Stimulated activated CD4-positive, alpha-beta T cell treated with anti-CD3 and anti-CD28 coated beads, Interleukin-12 subunit alpha, Interleukin-12 subunit beta, amount 100 ng/mL, for 24 hours (primary cell): Measurements from ENCODE around the gene CACNG7.

Experiments used
- DNase-seq, 2 experiments: peaks; one replicate each; pipeline ENCODE4 v3.0.0-alpha.2; 2020; ENCODE audit warnings: low read depth in 2 of 2

Gene CACNG7

GRCh38 chr19:53953383-53953782, 44.3 kb downstream of the CACNG7 start:
- DNase-seq = no peak

GRCh38 chr19:53957448-53958167, 48.5 kb downstream of the CACNG7 start:
- no peak for DNase-seq

- DNase-seq = no peak
Measured at GRCh38 chr19:53958168-53958571, 49.1 kb downstream of the CACNG7 start.

- DNase-seq = no peak
Measured at GRCh38 chr19:53958823-53959757, 50.0 kb downstream of the CACNG7 start.

GRCh38 chr19:53960187-53960586, 51.1 kb downstream of the CACNG7 start:
- no peak for DNase-seq

GRCh38 chr19:53960886-53961285, 51.8 kb downstream of the CACNG7 start:
- no peak for DNase-seq

- DNase-seq = no peak
Measured at GRCh38 chr19:53961523-53962356, 52.7 kb downstream of the CACNG7 start.

GRCh38 chr19:53962887-53963431, 53.9 kb downstream of the CACNG7 start, which contains the start of gene CACNG8:
CACNG8 (plus strand) TSS chr19:53962937.
- no peak for DNase-seq

GRCh38 chr19:53965091-53965490, 56.0 kb downstream of the CACNG7 start:
- no peak for DNase-seq

GRCh38 chr19:53966931-53967330, 57.9 kb downstream of the CACNG7 start:
- no peak for DNase-seq

- no peak for DNase-seq
Measured at GRCh38 chr19:53969366-53969765, 60.3 kb downstream of the CACNG7 start.

GRCh38 chr19:53971673-53972072, 62.6 kb downstream of the CACNG7 start:
- no peak for DNase-seq

GRCh38 chr19:53977429-53977990, 68.4 kb downstream of the CACNG7 start:
- DNase-seq = peak; percentile 33 to 59

GRCh38 chr19:53977991-53978731, 69.1 kb downstream of the CACNG7 start:
- peak in 1 of 2 experiments; percentile 20 for DNase-seq

GRCh38 chr19:53978975-53979801, 70.1 kb downstream of the CACNG7 start:
- DNase-seq = no peak

- DNase-seq = no peak
Measured at GRCh38 chr19:53980539-53981375, 71.7 kb downstream of the CACNG7 start.

- no peak for DNase-seq
Measured at GRCh38 chr19:53981376-53981951, 72.4 kb downstream of the CACNG7 start.

GRCh38 chr19:53982001-53982451, 72.9 kb downstream of the CACNG7 start:
- no peak for DNase-seq
